ENCODE data around the gene BMP8A. TPM values are rescaled to one million over a fixed set of nuclear protein-coding genes. Genes with fewer than 3 reads are reported as not detected.
"Not testable (repeated sequence)": the region's sequence is repeated elsewhere in the genome, so short reads cannot be mapped to it uniquely, and the experiment has no call there.

Gene BMP8A, protein sequence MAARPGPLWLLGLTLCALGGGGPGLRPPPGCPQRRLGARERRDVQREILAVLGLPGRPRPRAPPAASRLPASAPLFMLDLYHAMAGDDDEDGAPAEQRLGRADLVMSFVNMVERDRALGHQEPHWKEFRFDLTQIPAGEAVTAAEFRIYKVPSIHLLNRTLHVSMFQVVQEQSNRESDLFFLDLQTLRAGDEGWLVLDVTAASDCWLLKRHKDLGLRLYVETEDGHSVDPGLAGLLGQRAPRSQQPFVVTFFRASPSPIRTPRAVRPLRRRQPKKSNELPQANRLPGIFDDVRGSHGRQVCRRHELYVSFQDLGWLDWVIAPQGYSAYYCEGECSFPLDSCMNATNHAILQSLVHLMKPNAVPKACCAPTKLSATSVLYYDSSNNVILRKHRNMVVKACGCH
- total RNA-seq, result not detected

DNA sequence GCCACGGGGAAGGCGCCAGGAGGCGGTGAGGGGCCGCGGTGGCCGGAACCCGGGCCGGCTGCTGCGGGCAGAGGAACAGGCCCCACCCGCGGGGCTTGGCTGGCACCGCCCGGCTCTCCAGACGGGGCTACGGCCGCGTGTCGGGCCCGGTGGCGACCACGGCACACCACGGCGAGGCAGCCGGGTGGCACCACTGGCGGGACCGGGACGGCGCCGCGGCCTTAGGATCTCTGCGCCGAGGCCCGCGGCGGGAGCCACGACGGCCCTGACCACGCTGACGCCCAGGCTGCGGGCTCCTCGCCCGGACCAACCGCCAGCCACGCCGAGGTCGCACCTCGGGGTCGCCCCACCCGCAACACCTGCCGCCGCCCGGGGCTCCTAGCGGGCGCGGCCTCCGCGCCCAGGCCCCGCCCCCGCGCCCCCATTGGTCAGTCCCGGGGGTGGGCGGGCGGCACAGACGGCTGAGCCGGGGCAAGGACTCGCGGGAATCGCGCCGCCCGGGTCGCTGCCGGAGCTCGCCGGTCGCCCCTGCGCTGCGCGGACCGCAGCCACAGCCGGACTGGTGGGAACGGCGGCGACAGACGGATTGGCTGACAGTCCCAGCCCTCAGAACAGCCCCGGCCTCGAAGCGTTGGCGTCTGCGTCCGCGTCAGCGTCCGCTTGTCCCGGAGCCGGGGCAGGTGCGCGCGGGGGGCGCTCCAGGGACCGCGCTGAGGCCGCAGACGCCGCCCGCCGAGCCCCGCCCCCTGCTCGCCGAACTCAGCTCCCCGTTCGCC is at the start of gene BMP8A:
Gene BMP8A, plus strand, starts transcription at position 491 of the 776 bp plus-strand sequence. CDS start 356 bp downstream, outside the sequence.
- Histone ChIP-seq H3K36me3 (peaks cover 9 to 16% of the 10 kb centered on the region in 2 donors), H3K27me3 (no peaks in the 10 kb centered on the region), H3K4me3 (peak within 1 kb of the TSS; percentile 62 to 66), H3K9me3 (no peaks in the 10 kb centered on the region), H3K4me1 (peaks cover 0 to 3% of the 10 kb centered on the region in 2 donors), H3K27ac (no peak within 1 kb of the TSS)
- intact Hi-C loops (cut with DNase I), result no loop called here
- peak in 1 of 2 donors; percentile 75 for DNase-seq (ENCODE audit: low spot score in 2 of 2)
- TF ChIP-seq, protein P1, sequence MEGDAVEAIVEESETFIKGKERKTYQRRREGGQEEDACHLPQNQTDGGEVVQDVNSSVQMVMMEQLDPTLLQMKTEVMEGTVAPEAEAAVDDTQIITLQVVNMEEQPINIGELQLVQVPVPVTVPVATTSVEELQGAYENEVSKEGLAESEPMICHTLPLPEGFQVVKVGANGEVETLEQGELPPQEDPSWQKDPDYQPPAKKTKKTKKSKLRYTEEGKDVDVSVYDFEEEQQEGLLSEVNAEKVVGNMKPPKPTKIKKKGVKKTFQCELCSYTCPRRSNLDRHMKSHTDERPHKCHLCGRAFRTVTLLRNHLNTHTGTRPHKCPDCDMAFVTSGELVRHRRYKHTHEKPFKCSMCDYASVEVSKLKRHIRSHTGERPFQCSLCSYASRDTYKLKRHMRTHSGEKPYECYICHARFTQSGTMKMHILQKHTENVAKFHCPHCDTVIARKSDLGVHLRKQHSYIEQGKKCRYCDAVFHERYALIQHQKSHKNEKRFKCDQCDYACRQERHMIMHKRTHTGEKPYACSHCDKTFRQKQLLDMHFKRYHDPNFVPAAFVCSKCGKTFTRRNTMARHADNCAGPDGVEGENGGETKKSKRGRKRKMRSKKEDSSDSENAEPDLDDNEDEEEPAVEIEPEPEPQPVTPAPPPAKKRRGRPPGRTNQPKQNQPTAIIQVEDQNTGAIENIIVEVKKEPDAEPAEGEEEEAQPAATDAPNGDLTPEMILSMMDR (IDR thresholded peaks at IDR 0.05), result no peak

DNA sequence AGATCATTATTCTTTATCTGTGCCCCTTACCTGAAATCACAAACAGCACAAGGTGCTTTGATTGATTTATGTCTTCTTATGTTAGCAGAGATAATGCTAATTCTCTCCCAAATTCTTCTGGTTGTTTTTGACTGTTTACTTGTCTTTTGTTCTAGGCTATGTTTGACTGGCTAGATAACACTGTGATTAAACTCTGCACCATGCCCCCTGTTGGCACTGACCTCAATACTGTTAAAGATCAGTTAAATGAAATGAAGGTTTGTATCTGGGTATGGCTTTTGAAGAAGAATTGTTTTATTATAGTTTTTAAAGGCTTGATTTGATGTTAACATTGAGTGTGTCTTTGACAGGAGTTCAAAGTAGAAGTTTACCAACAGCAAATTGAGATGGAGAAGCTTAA is 49.6 kb upstream of the BMP8A start:
- intact Hi-C loops (cut with DNase I), result no loop called here
- TF ChIP-seq, protein P1 (IDR thresholded peaks at IDR 0.05), result no peak
- no peak for DNase-seq (ENCODE audit: low spot score in 2 of 2)
- no peaks in the 10 kb centered on the region for H3K27me3 ChIP-seq
- H3K4me3 ChIP-seq, result no peak overlapping the region
- H3K9me3 ChIP-seq, result no peaks in the 10 kb centered on the region
- no peak overlapping the region for H3K27ac ChIP-seq
- H3K4me1 ChIP-seq, result no peaks in the 10 kb centered on the region
- H3K36me3 ChIP-seq, result peaks cover 86 to 99% of the 10 kb centered on the region in 2 donors

DNA sequence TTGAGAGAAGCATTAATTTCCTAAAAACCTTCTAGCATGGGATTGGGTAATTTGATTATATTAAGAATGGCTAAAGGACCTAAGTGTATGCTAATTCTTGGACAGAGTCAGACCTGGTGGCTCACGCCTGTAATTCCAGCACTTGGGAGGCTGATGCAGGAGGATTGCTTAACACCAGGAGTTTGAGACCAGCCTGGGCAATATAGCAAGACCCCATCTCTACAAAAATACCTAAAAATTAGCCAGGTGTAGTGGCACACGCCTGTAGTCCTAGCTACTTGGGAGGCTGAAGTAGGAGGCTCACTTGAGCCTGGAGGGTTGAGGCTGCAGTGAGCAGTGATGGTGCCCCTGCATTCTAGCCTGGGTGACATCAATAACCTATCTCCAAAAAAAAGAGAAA is 45.9 kb upstream of the BMP8A start:
- TF ChIP-seq, protein P1 (IDR thresholded peaks at IDR 0.05), result no peak
- intact Hi-C loops (cut with DNase I), result no loop called here

DNA sequence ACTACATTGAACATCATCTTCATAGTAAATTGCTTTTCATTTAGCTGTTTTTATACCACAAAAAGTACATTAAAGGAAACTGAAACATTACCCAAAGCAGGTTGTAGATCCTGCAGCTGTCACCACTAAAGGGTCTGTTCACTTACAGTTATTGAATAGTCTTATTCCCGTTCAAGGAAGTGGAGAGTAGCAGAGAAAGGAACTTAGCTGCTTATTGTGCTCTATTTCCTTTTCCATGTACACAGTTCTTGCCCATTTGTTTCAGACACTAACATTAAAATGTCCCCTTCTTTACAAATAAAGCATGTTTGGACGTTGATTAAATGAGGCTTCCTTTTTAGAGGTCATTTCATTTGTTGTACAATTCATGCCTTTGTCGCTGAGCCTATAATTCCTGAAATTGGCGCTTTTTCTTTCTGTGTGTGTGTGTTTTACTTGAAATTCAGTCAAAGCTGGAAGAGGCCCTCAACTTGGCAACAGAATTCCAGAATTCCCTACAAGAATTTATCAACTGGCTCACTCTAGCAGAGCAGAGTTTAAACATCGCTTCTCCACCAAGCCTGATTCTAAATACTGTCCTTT is 44.4 kb upstream of the BMP8A start:
- intact Hi-C loops (cut with DNase I), result no loop called here
- peaks cover 88 to 99% of the 10 kb centered on the region in 2 donors for H3K36me3 ChIP-seq
- peak overlapping the region in 1 of 2 donors; percentile 6 for H3K27ac ChIP-seq
- TF ChIP-seq, protein P1 (IDR thresholded peaks at IDR 0.05), result no peak
- H3K27me3 ChIP-seq, result no peaks in the 10 kb centered on the region
- DNase-seq (ENCODE audit: low spot score in 2 of 2), result no peak
- H3K4me1 ChIP-seq, result no peaks in the 10 kb centered on the region
- H3K9me3 ChIP-seq, result no peaks in the 10 kb centered on the region
- no peak overlapping the region for H3K4me3 ChIP-seq

More for the DNA sequence above, 45.9 kb upstream of the BMP8A start:
- no peak for DNase-seq (ENCODE audit: low spot score in 2 of 2)
- no peaks in the 10 kb centered on the region for H3K9me3 ChIP-seq
- H3K27ac ChIP-seq, result no peak overlapping the region
- H3K36me3 ChIP-seq, result peaks cover 86 to 99% of the 10 kb centered on the region in 2 donors
- H3K27me3 ChIP-seq, result no peaks in the 10 kb centered on the region
- no peaks in the 10 kb centered on the region for H3K4me1 ChIP-seq
- H3K4me3 ChIP-seq, result no peak overlapping the region

DNA sequence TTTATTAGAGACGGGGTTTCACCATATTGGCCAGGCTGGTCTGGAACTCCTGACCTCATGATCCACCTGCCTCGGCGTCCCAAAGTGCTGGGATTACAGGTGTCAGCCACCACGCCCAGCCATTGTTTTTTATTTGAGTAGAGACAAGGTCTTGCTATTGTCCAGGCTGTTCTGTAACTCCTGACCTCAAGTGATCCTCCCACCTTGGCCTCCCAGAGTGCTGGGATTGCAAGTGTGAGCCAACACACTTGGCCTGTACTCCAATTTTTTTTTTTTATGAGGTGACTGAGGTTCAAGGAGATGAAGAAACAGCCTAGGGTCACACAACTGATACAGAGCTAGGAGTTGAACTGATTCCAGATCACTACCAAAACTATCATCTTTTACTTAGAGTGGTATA is 41.4 kb upstream of the BMP8A start:
- H3K27me3 ChIP-seq; H3K27ac ChIP-seq; H3K9me3 ChIP-seq; H3K4me3 ChIP-seq; H3K4me1 ChIP-seq; DNase-seq (ENCODE audit: low spot score in 2 of 2); intact Hi-C loops (cut with DNase I): not testable (repeated sequence)
- H3K36me3 ChIP-seq, result peaks cover 90 to 100% of the 10 kb centered on the region in 2 donors

Measured in ascending aorta (tissue), 2 donors.